ENCODE data around the gene PRRG4. TPM values are rescaled to one million over a fixed set of nuclear protein-coding genes. Genes with fewer than 3 reads are reported as not detected.
"Not testable (repeated sequence)": the region's sequence is repeated elsewhere in the genome, so short reads cannot be mapped to it uniquely, and the experiment has no call there.

The PRRG4 gene
- total RNA-seq (under 1 TPM; 0.08 to 0.40 (median 0.25) TPM), polyA plus RNA-seq (under 1 TPM; 0.05 to 0.58 (median 0.13) TPM)
- long read RNA-seq, donor 1: 0 reads
- long read RNA-seq, donor 2, full-length matches to known transcripts: 1 of 1 reads
- long read RNA-seq, donor 2, partial matches to known transcripts: 0 of 1 reads
- long read RNA-seq, donor 2, other reads (novel, unspliced or antisense): 0 of 1 reads

DNA sequence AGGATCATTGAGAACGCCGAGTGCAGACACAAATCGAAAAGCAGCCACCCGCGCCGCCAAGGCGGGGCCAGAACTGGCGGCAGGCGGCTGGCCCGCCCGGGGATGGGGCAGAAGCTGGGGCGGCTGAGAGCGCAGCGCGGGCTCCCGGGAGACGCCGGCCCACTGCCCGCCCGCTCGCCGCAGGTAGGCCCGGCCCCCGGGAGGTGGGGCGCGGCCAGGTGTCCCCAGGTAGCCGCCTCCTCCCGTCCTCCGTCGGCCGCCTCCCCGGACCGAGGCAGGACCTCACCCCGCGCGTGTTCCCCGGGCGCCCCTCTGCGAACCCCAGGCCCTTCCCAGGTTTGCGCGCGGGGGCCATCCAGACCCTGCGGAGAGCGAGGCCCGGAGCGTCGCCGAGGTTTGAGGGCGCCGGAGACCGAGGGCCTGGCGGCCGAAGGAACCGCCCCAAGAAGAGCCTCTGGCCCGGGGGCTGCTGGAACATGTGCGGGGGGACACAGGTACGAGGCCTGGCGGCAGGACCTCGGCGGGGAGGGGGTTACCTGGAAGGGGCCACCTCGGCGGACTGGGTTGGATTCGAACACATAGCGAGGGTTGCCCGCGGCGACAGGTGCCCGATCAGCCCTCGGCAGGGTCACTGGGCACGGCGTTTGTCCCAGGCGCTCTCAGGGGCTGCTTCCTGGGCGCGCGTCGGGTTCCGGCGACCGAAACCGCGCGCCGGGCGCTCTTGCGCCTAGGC, at the start of gene PRRG4:
Gene PRRG4, plus strand, starts transcription at position 248 of the 733 bp plus-strand sequence. CDS start 603 bp downstream, outside the sequence.
- Histone ChIP-seq H3K36me3 (ENCODE audit: insufficient read depth in 1 of 2, low read depth in 1 of 2) (no peaks in the 10 kb centered on the region), H3K4me1 (no peaks in the 10 kb centered on the region), H3K27ac (no peak within 1 kb of the TSS), H3K9me3 (no peaks in the 10 kb centered on the region), H3K27me3 (ENCODE audit: insufficient read depth in 3 of 3, low read length in 2 of 3) (peaks cover 6 to 41% (median 17%) of the 10 kb centered on the region in 3 donors), H3K4me3 (peak within 1 kb of the TSS; percentile 70)
- peak in 3 of 4 donors; percentile 24 to 55 (median 35) for ATAC-seq
- intact Hi-C loops (cut with DNase I): no loop called here
- TF ChIP-seq CTCF (IDR thresholded peaks at IDR 0.05): no peak
- DNase-seq: peak; percentile 44 to 64
- 2 to 3% (median 2%) methylated on average over 72 to 85 of the region's 85 CpGs for WGBS, 3 donors

- H3K9me3 ChIP-seq; ATAC-seq; H3K27me3 ChIP-seq (ENCODE audit: insufficient read depth in 3 of 3, low read length in 2 of 3); H3K4me1 ChIP-seq; DNase-seq; H3K4me3 ChIP-seq; H3K27ac ChIP-seq; intact Hi-C loops (cut with DNase I); H3K36me3 ChIP-seq (ENCODE audit: insufficient read depth in 1 of 2, low read depth in 1 of 2): not testable (repeated sequence)
- 81 to 89% (median 82%) methylated on average over 2 of the region's 2 CpGs for WGBS, 3 donors
Measured at GRCh38 chr11:32780839-32781238, 48.9 kb upstream of the PRRG4 start.

DNA sequence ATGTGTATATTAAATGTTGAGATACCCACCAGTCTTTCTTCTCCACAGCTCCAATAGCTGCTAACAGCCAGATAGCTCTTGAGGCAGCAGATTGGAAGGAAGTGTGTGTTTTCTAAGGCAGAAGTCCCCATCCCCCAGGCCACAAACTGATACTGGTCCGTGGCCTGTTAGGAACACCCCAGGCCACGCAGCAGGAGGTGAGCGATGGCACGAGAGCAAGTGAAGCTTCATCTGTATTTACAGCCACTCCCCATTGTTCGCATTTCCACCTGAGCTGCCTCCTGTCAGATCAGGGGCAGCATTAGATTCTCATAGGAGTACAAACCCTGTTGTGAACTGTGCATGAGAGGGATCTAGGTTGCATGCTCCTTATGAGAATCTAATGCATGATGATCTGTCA, 48.0 kb upstream of the PRRG4 start:
- no peak for TF ChIP-seq CTCF (IDR thresholded peaks at IDR 0.05)
- no peak overlapping the region for H3K27ac ChIP-seq
- H3K9me3 ChIP-seq: no peaks in the 10 kb centered on the region
- H3K36me3 ChIP-seq (ENCODE audit: insufficient read depth in 1 of 2, low read depth in 1 of 2): no peaks in the 10 kb centered on the region
- ATAC-seq (no peak), DNase-seq (no peak)
- intact Hi-C loops (cut with DNase I): no loop called here
- H3K4me1 ChIP-seq: no peaks in the 10 kb centered on the region
- no peak overlapping the region for H3K4me3 ChIP-seq
- H3K27me3 ChIP-seq (ENCODE audit: insufficient read depth in 3 of 3, low read length in 2 of 3): no peaks in the 10 kb centered on the region
- WGBS, 3 donors: 69 to 91% (median 83%) methylated on average over 5 of the region's 5 CpGs

DNA sequence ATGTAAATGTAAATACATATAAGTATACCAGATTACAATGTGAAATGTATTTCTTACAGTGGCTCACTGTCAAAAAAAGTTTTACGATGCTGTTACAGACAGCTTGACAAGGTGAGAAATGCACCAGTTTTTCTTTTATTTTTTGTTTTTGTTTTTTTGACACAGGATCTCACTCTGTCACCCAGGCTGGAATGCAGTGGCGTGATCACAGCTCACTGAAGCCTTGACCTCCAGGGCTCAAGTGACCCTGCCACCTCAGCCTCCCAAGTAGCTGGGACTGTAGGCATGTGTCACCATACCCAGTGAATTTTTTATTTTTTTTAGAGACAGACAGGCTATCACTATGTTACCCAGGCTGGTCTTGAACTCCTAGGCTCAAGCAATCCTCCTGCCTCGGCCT, 44.5 kb upstream of the PRRG4 start:
- ATAC-seq: no peak
- no peak for TF ChIP-seq CTCF (IDR thresholded peaks at IDR 0.05)
- H3K36me3 ChIP-seq (ENCODE audit: insufficient read depth in 1 of 2, low read depth in 1 of 2): no peaks in the 10 kb centered on the region
- 75 to 80% (median 77%) methylated on average over 3 of the region's 3 CpGs for WGBS, 3 donors
- intact Hi-C loops (cut with DNase I): no loop called here
- no peak overlapping the region for H3K4me3 ChIP-seq
- no peaks in the 10 kb centered on the region for H3K9me3 ChIP-seq
- no peak for DNase-seq
- no peaks in the 10 kb centered on the region for H3K4me1 ChIP-seq
- H3K27ac ChIP-seq: no peak overlapping the region
- H3K27me3 ChIP-seq (ENCODE audit: insufficient read depth in 3 of 3, low read length in 2 of 3): peaks cover 0 to 5% (median 0%) of the 10 kb centered on the region in 3 donors

- Histone ChIP-seq H3K4me1 (no peaks in the 10 kb centered on the region), H3K27me3 (ENCODE audit: insufficient read depth in 3 of 3, low read length in 2 of 3) (peaks cover 0 to 5% (median 0%) of the 10 kb centered on the region in 3 donors), H3K4me3 (no peak overlapping the region), H3K27ac (no peak overlapping the region), H3K36me3 (ENCODE audit: insufficient read depth in 1 of 2, low read depth in 1 of 2) (no peaks in the 10 kb centered on the region), H3K9me3 (no peaks in the 10 kb centered on the region)
- intact Hi-C loops (cut with DNase I): no loop called here
- no peak for DNase-seq
- TF ChIP-seq CTCF (IDR thresholded peaks at IDR 0.05): no peak
- ATAC-seq: no peak
Measured at GRCh38 chr11:32786811-32787210, 42.9 kb upstream of the PRRG4 start.
